ENCODE measurements around the gene MYL4.
A peak's percentile ranks its signal among the peaks of the same experiment; 100 is the strongest.

MYL4 gene

GRCh38 chr17:47227862-47228261, 18.7 kb downstream of the MYL4 start:
- no peak overlapping the region for H3K27ac ChIP-seq (ENCODE audit: low read depth in 2 of 2, low read length in 2 of 2)
- peaks cover 24 to 26% of the 10 kb centered on the region in 2 donors for H3K4me1 ChIP-seq (ENCODE audit: control insufficient read depth in 2 of 2, insufficient read depth in 2 of 2, low read length in 2 of 2)
- H3K36me3 ChIP-seq (ENCODE audit: control insufficient read depth in 2 of 2, insufficient read depth in 2 of 2, low read length in 2 of 2), result no peaks in the 10 kb centered on the region

GRCh38 chr17:47229535-47230443, 20.6 kb downstream of the MYL4 start:
- no peaks in the 10 kb centered on the region for H3K9me3 ChIP-seq (ENCODE audit: control insufficient read depth in 2 of 2, low read length in 2 of 2)
- H3K36me3 ChIP-seq (ENCODE audit: control insufficient read depth in 2 of 2, insufficient read depth in 2 of 2, low read length in 2 of 2), result no peaks in the 10 kb centered on the region
- no peaks in the 10 kb centered on the region for H3K27me3 ChIP-seq (ENCODE audit: control insufficient read depth in 2 of 2, insufficient read depth in 2 of 2, low read length in 2 of 2)
- H3K4me3 ChIP-seq (ENCODE audit: low read length in 2 of 2), result peak overlapping the region; percentile 38 to 60
- H3K27ac ChIP-seq (ENCODE audit: low read depth in 2 of 2, low read length in 2 of 2), result peak overlapping the region in 1 of 2 donors; percentile 28
- H3K4me1 ChIP-seq (ENCODE audit: control insufficient read depth in 2 of 2, insufficient read depth in 2 of 2, low read length in 2 of 2), result peaks cover 19% of the 10 kb centered on the region in 2 donors
- peak overlapping the region; percentile 18 to 57 for H3K9ac ChIP-seq (ENCODE audit: low read depth in 1 of 2, low read length in 2 of 2)

More at GRCh38 chr17:47227862-47228261, 18.7 kb downstream of the MYL4 start:
- Histone ChIP-seq H3K9ac (ENCODE audit: low read depth in 1 of 2, low read length in 2 of 2) (no peak overlapping the region), H3K9me3 (ENCODE audit: control insufficient read depth in 2 of 2, low read length in 2 of 2) (no peaks in the 10 kb centered on the region), H3K27me3 (ENCODE audit: control insufficient read depth in 2 of 2, insufficient read depth in 2 of 2, low read length in 2 of 2) (no peaks in the 10 kb centered on the region), H3K4me3 (ENCODE audit: low read length in 2 of 2) (no peak overlapping the region)

GRCh38 chr17:47230864-47231263, 21.7 kb downstream of the MYL4 start:
- H3K36me3 ChIP-seq (ENCODE audit: control insufficient read depth in 2 of 2, insufficient read depth in 2 of 2, low read length in 2 of 2), result no peaks in the 10 kb centered on the region
- H3K9me3 ChIP-seq (ENCODE audit: control insufficient read depth in 2 of 2, low read length in 2 of 2), result no peaks in the 10 kb centered on the region
- no peaks in the 10 kb centered on the region for H3K27me3 ChIP-seq (ENCODE audit: control insufficient read depth in 2 of 2, insufficient read depth in 2 of 2, low read length in 2 of 2)
- H3K27ac ChIP-seq (ENCODE audit: low read depth in 2 of 2, low read length in 2 of 2), result no peak overlapping the region
- H3K9ac ChIP-seq (ENCODE audit: low read depth in 1 of 2, low read length in 2 of 2), result no peak overlapping the region
- H3K4me3 ChIP-seq (ENCODE audit: low read length in 2 of 2), result no peak overlapping the region
- peaks cover 8 to 9% of the 10 kb centered on the region in 2 donors for H3K4me1 ChIP-seq (ENCODE audit: control insufficient read depth in 2 of 2, insufficient read depth in 2 of 2, low read length in 2 of 2)

GRCh38 chr17:47231334-47231733, 22.2 kb downstream of the MYL4 start:
- Histone ChIP-seq H3K9ac (ENCODE audit: low read depth in 1 of 2, low read length in 2 of 2) (no peak overlapping the region), H3K27ac (ENCODE audit: low read depth in 2 of 2, low read length in 2 of 2) (no peak overlapping the region), H3K27me3 (ENCODE audit: control insufficient read depth in 2 of 2, insufficient read depth in 2 of 2, low read length in 2 of 2) (no peaks in the 10 kb centered on the region), H3K4me3 (ENCODE audit: low read length in 2 of 2) (no peak overlapping the region), H3K9me3 (ENCODE audit: control insufficient read depth in 2 of 2, low read length in 2 of 2) (no peaks in the 10 kb centered on the region), H3K36me3 (ENCODE audit: control insufficient read depth in 2 of 2, insufficient read depth in 2 of 2, low read length in 2 of 2) (no peaks in the 10 kb centered on the region), H3K4me1 (ENCODE audit: control insufficient read depth in 2 of 2, insufficient read depth in 2 of 2, low read length in 2 of 2) (peaks cover 7 to 8% of the 10 kb centered on the region in 2 donors)

- H3K36me3 ChIP-seq (ENCODE audit: control insufficient read depth in 2 of 2, insufficient read depth in 2 of 2, low read length in 2 of 2), result no peaks in the 10 kb centered on the region
- H3K4me1 ChIP-seq (ENCODE audit: control insufficient read depth in 2 of 2, insufficient read depth in 2 of 2, low read length in 2 of 2), result peaks cover 7 to 8% of the 10 kb centered on the region in 2 donors
- H3K27me3 ChIP-seq (ENCODE audit: control insufficient read depth in 2 of 2, insufficient read depth in 2 of 2, low read length in 2 of 2), result no peaks in the 10 kb centered on the region
- no peaks in the 10 kb centered on the region for H3K9me3 ChIP-seq (ENCODE audit: control insufficient read depth in 2 of 2, low read length in 2 of 2)
- no peak overlapping the region for H3K27ac ChIP-seq (ENCODE audit: low read depth in 2 of 2, low read length in 2 of 2)
- no peak overlapping the region for H3K9ac ChIP-seq (ENCODE audit: low read depth in 1 of 2, low read length in 2 of 2)
- no peak overlapping the region for H3K4me3 ChIP-seq (ENCODE audit: low read length in 2 of 2)
These were observed 22.7 kb downstream of the MYL4 start for GRCh38 chr17:47231866-47232265.

- Histone ChIP-seq H3K4me1 (ENCODE audit: control insufficient read depth in 2 of 2, insufficient read depth in 2 of 2, low read length in 2 of 2) (peaks cover 7 to 8% of the 10 kb centered on the region in 2 donors), H3K9me3 (ENCODE audit: control insufficient read depth in 2 of 2, low read length in 2 of 2) (no peaks in the 10 kb centered on the region), H3K27ac (ENCODE audit: low read depth in 2 of 2, low read length in 2 of 2) (no peak overlapping the region), H3K36me3 (ENCODE audit: control insufficient read depth in 2 of 2, insufficient read depth in 2 of 2, low read length in 2 of 2) (no peaks in the 10 kb centered on the region), H3K27me3 (ENCODE audit: control insufficient read depth in 2 of 2, insufficient read depth in 2 of 2, low read length in 2 of 2) (no peaks in the 10 kb centered on the region), H3K4me3 (ENCODE audit: low read length in 2 of 2) (no peak overlapping the region), H3K9ac (ENCODE audit: low read depth in 1 of 2, low read length in 2 of 2) (no peak overlapping the region)
These were observed 23.3 kb downstream of the MYL4 start for GRCh38 chr17:47232465-47232864.

- H3K36me3 ChIP-seq (ENCODE audit: control insufficient read depth in 2 of 2, insufficient read depth in 2 of 2, low read length in 2 of 2), result no peaks in the 10 kb centered on the region
- H3K27me3 ChIP-seq (ENCODE audit: control insufficient read depth in 2 of 2, insufficient read depth in 2 of 2, low read length in 2 of 2), result no peaks in the 10 kb centered on the region
- no peak overlapping the region for H3K9ac ChIP-seq (ENCODE audit: low read depth in 1 of 2, low read length in 2 of 2)
- H3K4me1 ChIP-seq (ENCODE audit: control insufficient read depth in 2 of 2, insufficient read depth in 2 of 2, low read length in 2 of 2), result peaks cover under 1 to 8% of the 10 kb centered on the region in 2 donors
- H3K4me3 ChIP-seq (ENCODE audit: low read length in 2 of 2), result no peak overlapping the region
- no peaks in the 10 kb centered on the region for H3K9me3 ChIP-seq (ENCODE audit: control insufficient read depth in 2 of 2, low read length in 2 of 2)
- H3K27ac ChIP-seq (ENCODE audit: low read depth in 2 of 2, low read length in 2 of 2), result no peak overlapping the region
These were observed 26.4 kb downstream of the MYL4 start for GRCh38 chr17:47235506-47235905.

GRCh38 chr17:47235923-47236322, 26.8 kb downstream of the MYL4 start:
- H3K36me3 ChIP-seq (ENCODE audit: control insufficient read depth in 2 of 2, insufficient read depth in 2 of 2, low read length in 2 of 2), result no peaks in the 10 kb centered on the region
- H3K4me3 ChIP-seq (ENCODE audit: low read length in 2 of 2), result no peak overlapping the region
- H3K4me1 ChIP-seq (ENCODE audit: control insufficient read depth in 2 of 2, insufficient read depth in 2 of 2, low read length in 2 of 2), result peaks cover 0 to 8% of the 10 kb centered on the region in 2 donors
- H3K27me3 ChIP-seq (ENCODE audit: control insufficient read depth in 2 of 2, insufficient read depth in 2 of 2, low read length in 2 of 2), result no peaks in the 10 kb centered on the region
- H3K27ac ChIP-seq (ENCODE audit: low read depth in 2 of 2, low read length in 2 of 2), result no peak overlapping the region
- H3K9ac ChIP-seq (ENCODE audit: low read depth in 1 of 2, low read length in 2 of 2), result no peak overlapping the region
- no peaks in the 10 kb centered on the region for H3K9me3 ChIP-seq (ENCODE audit: control insufficient read depth in 2 of 2, low read length in 2 of 2)

GRCh38 chr17:47237841-47238240, 28.7 kb downstream of the MYL4 start:
- no peaks in the 10 kb centered on the region for H3K9me3 ChIP-seq (ENCODE audit: control insufficient read depth in 2 of 2, low read length in 2 of 2)
- H3K36me3 ChIP-seq (ENCODE audit: control insufficient read depth in 2 of 2, insufficient read depth in 2 of 2, low read length in 2 of 2), result no peaks in the 10 kb centered on the region
- no peak overlapping the region for H3K9ac ChIP-seq (ENCODE audit: low read depth in 1 of 2, low read length in 2 of 2)
- H3K27me3 ChIP-seq (ENCODE audit: control insufficient read depth in 2 of 2, insufficient read depth in 2 of 2, low read length in 2 of 2), result no peaks in the 10 kb centered on the region
- H3K4me3 ChIP-seq (ENCODE audit: low read length in 2 of 2), result no peak overlapping the region
- no peak overlapping the region for H3K27ac ChIP-seq (ENCODE audit: low read depth in 2 of 2, low read length in 2 of 2)
- H3K4me1 ChIP-seq (ENCODE audit: control insufficient read depth in 2 of 2, insufficient read depth in 2 of 2, low read length in 2 of 2), result peaks cover 0 to 8% of the 10 kb centered on the region in 2 donors

GRCh38 chr17:47238321-47239010, 29.3 kb downstream of the MYL4 start:
- Histone ChIP-seq H3K27me3 (ENCODE audit: control insufficient read depth in 2 of 2, insufficient read depth in 2 of 2, low read length in 2 of 2) (no peaks in the 10 kb centered on the region), H3K36me3 (ENCODE audit: control insufficient read depth in 2 of 2, insufficient read depth in 2 of 2, low read length in 2 of 2) (no peaks in the 10 kb centered on the region), H3K4me3 (ENCODE audit: low read length in 2 of 2) (no peak overlapping the region), H3K27ac (ENCODE audit: low read depth in 2 of 2, low read length in 2 of 2) (no peak overlapping the region), H3K9ac (ENCODE audit: low read depth in 1 of 2, low read length in 2 of 2) (no peak overlapping the region), H3K9me3 (ENCODE audit: control insufficient read depth in 2 of 2, low read length in 2 of 2) (no peaks in the 10 kb centered on the region), H3K4me1 (ENCODE audit: control insufficient read depth in 2 of 2, insufficient read depth in 2 of 2, low read length in 2 of 2) (peaks cover 0 to 8% of the 10 kb centered on the region in 2 donors)
